ENCODE results near the gene SLC38A11. TPM values are rescaled to one million over a fixed set of nuclear protein-coding genes. Genes with fewer than 3 reads are reported as not detected.

The SLC38A11 gene
- total and polyA plus RNA-seq, 10 of the 15 experiments (the other 5 are each of a cell fraction or from before 2014, with no cell fraction given), result not detected

- TF ChIP-seq FOXK2 (IDR thresholded peaks at IDR 0.05) (no peak), MYC (IDR thresholded peaks at IDR 0.05; ENCODE audit: insufficient read depth, insufficient read length, insufficient replicate concordance, low read length, severe bottlenecking) (no peak), BRCA1 (IDR thresholded peaks at IDR 0.05; ENCODE audit: low read depth, low read length) (no peak), YBX1 (IDR thresholded peaks at IDR 0.05) (no peak)
These were observed 21.0 kb upstream of the SLC38A11 start (continued) for GRCh38 chr2:164976301-164976700.

- no peaks in the 10 kb centered on the region for H4K20me1 ChIP-seq (ENCODE audit: control insufficient read depth, insufficient read depth)
- H3K4me1 ChIP-seq (ENCODE audit: control insufficient read depth, insufficient read depth, low read length), result no peaks in the 10 kb centered on the region
- no peak overlapping the region for H3K27ac ChIP-seq (ENCODE audit: control insufficient read depth, insufficient read depth)
- H3K9me3 ChIP-seq (replicated peaks; ENCODE audit: control insufficient read depth, insufficient read depth, low read length), result no peaks in the 10 kb centered on the region
- no peak overlapping the region for H3K9ac ChIP-seq (ENCODE audit: control insufficient read depth, insufficient read depth, low read length)
- no TSS peak for BruUV-seq (replicated peaks)
- WGBS (ENCODE audit: insufficient coverage, insufficient replicate concordance, low lambda C conversion rate, missing lambda C conversion rate), result 0% methylated on average over 1 of the region's 1 CpG
- ChIA-PET CTCF (no interaction called here), RAD21 (ENCODE audit: unreplicated experiment) (no interaction called here), SMC1A (ENCODE audit: uncharacterized antibody, unreplicated experiment) (no interaction called here), POLR2A (no interaction called here)
- ATAC-seq, result no peak
- no peak overlapping the region for H2AFZ ChIP-seq (ENCODE audit: control insufficient read depth, low read depth, low read length)
- no peak overlapping the region for H3K4me3 ChIP-seq
- H3K4me2 ChIP-seq (ENCODE audit: control insufficient read depth, insufficient read depth), result no peak overlapping the region
- no peak for FAIRE-seq
- H3K79me2 ChIP-seq (ENCODE audit: control insufficient read depth, insufficient read depth, low read length), result no peaks in the 10 kb centered on the region
- in situ Hi-C loops (cut with MboI), result no loop called here
- no peaks in the 10 kb centered on the region for H3K36me3 ChIP-seq (ENCODE audit: control insufficient read depth in 2 of 2, insufficient read depth in 2 of 2, low read length in 1 of 2)
- intact Hi-C loops (cut with micrococcal nuclease; ENCODE audit: unreplicated experiment), result no loop called here
- no peaks in the 10 kb centered on the region for H3K27me3 ChIP-seq (replicated peaks in 1 of 2; ENCODE audit: control insufficient read depth in 2 of 2, insufficient read depth in 2 of 2, low read length in 1 of 2)
- DNase-seq (ENCODE audit: low read depth, low spot score), result no peak
- TF ChIP-seq MTA2 (IDR thresholded peaks at IDR 0.05; ENCODE audit: low read depth) (no peak), ZBED1 (IDR thresholded peaks at IDR 0.05; ENCODE audit: borderline replicate concordance) (no peak), MTA3 (IDR thresholded peaks at IDR 0.05; ENCODE audit: borderline replicate concordance, low read length) (no peak), IKZF1 (conservative IDR thresholded peaks at IDR 0.05) (no peak), HDAC6 (IDR thresholded peaks at IDR 0.05; ENCODE audit: unreplicated experiment) (no peak), TCF3 (IDR thresholded peaks at IDR 0.05; ENCODE audit: borderline replicate concordance, insufficient read depth, low read depth, low read length) (no peak), ZNF622 (IDR thresholded peaks at IDR 0.05) (no peak), HDAC2 (IDR thresholded peaks at IDR 0.05) (no peak), SRF (IDR thresholded peaks at IDR 0.05; ENCODE audit: low read depth in 2 of 2, low read length in 2 of 2) (no peak), MEF2B (IDR thresholded peaks at IDR 0.05; ENCODE audit: partially characterized antibody, poor library complexity, severe bottlenecking) (no peak), TBL1XR1 (IDR thresholded peaks at IDR 0.05; ENCODE audit: low read depth, low read length) (no peak), POLR2AphosphoS2 (IDR thresholded peaks at IDR 0.05; ENCODE audit: low read depth, low read length) (no peak), ATF7 (IDR thresholded peaks at IDR 0.05; ENCODE audit: low read depth) (no peak)
- TF ChIP-seq, protein P1, sequence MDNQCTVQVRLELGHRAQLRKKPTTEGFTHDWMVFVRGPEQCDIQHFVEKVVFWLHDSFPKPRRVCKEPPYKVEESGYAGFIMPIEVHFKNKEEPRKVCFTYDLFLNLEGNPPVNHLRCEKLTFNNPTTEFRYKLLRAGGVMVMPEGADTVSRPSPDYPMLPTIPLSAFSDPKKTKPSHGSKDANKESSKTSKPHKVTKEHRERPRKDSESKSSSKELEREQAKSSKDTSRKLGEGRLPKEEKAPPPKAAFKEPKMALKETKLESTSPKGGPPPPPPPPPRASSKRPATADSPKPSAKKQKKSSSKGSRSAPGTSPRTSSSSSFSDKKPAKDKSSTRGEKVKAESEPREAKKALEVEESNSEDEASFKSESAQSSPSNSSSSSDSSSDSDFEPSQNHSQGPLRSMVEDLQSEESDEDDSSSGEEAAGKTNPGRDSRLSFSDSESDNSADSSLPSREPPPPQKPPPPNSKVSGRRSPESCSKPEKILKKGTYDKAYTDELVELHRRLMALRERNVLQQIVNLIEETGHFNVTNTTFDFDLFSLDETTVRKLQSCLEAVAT (IDR thresholded peaks at IDR 0.05), result no peak
- TF ChIP-seq, protein P2, sequence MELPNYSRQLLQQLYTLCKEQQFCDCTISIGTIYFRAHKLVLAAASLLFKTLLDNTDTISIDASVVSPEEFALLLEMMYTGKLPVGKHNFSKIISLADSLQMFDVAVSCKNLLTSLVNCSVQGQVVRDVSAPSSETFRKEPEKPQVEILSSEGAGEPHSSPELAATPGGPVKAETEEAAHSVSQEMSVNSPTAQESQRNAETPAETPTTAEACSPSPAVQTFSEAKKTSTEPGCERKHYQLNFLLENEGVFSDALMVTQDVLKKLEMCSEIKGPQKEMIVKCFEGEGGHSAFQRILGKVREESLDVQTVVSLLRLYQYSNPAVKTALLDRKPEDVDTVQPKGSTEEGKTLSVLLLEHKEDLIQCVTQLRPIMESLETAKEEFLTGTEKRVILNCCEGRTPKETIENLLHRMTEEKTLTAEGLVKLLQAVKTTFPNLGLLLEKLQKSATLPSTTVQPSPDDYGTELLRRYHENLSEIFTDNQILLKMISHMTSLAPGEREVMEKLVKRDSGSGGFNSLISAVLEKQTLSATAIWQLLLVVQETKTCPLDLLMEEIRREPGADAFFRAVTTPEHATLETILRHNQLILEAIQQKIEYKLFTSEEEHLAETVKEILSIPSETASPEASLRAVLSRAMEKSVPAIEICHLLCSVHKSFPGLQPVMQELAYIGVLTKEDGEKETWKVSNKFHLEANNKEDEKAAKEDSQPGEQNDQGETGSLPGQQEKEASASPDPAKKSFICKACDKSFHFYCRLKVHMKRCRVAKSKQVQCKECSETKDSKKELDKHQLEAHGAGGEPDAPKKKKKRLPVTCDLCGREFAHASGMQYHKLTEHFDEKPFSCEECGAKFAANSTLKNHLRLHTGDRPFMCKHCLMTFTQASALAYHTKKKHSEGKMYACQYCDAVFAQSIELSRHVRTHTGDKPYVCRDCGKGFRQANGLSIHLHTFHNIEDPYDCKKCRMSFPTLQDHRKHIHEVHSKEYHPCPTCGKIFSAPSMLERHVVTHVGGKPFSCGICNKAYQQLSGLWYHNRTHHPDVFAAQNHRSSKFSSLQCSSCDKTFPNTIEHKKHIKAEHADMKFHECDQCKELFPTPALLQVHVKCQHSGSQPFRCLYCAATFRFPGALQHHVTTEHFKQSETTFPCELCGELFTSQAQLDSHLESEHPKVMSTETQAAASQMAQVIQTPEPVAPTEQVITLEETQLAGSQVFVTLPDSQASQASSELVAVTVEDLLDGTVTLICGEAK (IDR thresholded peaks at IDR 0.05; ENCODE audit: borderline replicate concordance), result no peak
- TF ChIP-seq, protein P3, sequence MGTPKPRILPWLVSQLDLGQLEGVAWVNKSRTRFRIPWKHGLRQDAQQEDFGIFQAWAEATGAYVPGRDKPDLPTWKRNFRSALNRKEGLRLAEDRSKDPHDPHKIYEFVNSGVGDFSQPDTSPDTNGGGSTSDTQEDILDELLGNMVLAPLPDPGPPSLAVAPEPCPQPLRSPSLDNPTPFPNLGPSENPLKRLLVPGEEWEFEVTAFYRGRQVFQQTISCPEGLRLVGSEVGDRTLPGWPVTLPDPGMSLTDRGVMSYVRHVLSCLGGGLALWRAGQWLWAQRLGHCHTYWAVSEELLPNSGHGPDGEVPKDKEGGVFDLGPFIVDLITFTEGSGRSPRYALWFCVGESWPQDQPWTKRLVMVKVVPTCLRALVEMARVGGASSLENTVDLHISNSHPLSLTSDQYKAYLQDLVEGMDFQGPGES (IDR thresholded peaks at IDR 0.05), result no peak
These were observed 20.6 kb upstream of the SLC38A11 start for GRCh38 chr2:164975891-164976290.
